GM12864 (cell line): ENCODE results near the gene KCNMA1.

Source experiments
- DNase-seq: peaks from one replicate; pipeline ENCODE4 v3.0.0-alpha.2; 2011; ENCODE audit warnings: low read depth
- H3K4me3 ChIP-seq: 2 replicates; pipeline ENCODE4 v1.5.1; 2011; ENCODE audit warnings: mild to moderate bottlenecking, low read depth, low read length, control low read depth
- CTCF ChIP-seq: IDR thresholded peaks from 2 replicates; pipeline ENCODE4 v1.5.1; 2011; ENCODE audit warnings: low read depth, mild to moderate bottlenecking, moderate library complexity, low read length, control low read depth, inconsistent platforms; ENCODE audit errors: missing control alignments

Gene KCNMA1

GRCh38 chr10:76830218-76830617 is 807.4 kb downstream of the KCNMA1 start:
- no peak for DNase-seq
- H3K4me3 ChIP-seq = no peak overlapping the region
- TF ChIP-seq CTCF = no peak

GRCh38 chr10:76829724-76830123 is 807.9 kb downstream of the KCNMA1 start:
- TF ChIP-seq CTCF = no peak
- DNase-seq = no peak
- no peak overlapping the region for H3K4me3 ChIP-seq
